GM19468 (cell line): Measurements from ENCODE around the gene IL6R.

Source experiments
- ATAC-seq: cut with Tn5 transposase; IDR thresholded peaks from one replicate; pipeline ENCODE4 v1.9.1; 2021; ENCODE audit warnings: mild to moderate bottlenecking, moderate library complexity, moderate number of reproducible peaks; ENCODE audit not compliant: unreplicated experiment; ENCODE audit errors: extremely low read depth

IL6R gene

DNA sequence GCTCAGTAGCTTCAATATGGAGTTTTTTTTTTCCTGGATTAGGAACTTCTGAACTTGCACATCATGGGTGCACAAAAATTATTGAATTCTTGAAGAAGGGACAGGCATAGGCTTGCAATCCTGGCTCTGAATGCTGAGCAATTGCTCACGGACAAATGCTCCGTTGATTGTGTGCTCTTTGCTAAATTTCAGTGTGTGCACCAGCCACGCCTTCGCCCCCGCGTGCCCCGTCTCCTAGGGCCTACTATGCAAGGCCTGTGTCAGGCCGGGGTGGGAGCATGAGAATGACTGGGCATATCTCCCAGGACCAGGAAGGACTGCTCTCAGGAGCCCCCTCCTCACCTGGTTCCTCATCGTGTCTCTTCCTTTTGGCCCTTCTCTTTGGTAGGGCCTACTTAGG lies 17.4 kb downstream of the IL6R start:
- no peak for ATAC-seq

DNA sequence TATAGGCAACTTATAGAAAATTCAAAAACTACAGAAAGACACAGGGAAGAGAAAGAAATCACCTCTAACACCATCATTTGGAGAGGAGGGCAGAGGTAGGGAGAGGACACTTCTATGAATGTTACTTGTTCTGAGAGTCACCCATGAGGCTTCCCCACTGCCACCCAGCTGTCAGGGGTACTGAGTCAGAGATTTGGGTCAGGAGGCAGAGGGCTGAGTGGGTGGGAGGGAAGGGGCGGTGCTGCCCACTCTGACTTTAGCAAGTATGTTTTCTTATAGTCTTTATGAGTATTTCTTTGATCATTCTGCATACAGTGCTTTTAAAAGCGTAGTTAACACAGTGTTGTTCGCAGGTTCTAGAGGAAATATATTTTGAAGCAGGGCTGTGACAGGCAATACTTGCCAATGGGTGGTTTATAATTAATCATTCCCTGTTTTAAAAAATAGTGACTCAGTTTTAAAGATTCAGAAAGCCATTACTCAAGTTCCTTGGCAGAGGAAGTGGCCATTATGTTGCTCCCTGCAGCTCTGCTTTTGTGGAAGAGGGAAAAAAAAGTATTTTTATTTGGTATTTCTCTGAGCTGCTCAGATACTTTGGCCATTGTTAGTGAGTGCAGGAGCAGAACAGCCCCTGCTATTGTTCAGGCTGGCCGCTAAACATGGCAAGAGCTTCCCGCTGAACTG lies 18.3 kb downstream of the IL6R start:
- ATAC-seq = no peak

DNA sequence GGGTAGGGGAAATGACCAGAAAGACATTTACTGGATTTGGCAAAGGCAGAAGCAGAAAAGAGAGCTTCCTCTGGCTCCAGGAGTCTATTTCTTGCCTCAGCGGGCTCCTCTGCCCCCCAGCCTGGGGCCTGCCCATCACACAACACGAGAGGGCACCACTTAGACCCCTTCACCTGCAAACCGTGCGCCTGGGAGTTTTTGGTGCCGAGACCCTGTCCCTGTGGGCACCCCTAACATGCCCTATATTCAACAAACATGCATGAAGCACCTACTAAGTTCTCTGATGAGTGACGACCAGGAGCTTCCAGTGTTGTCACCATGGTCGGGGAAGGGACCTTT lies 18.8 kb downstream of the IL6R start:
- ATAC-seq = no peak

DNA sequence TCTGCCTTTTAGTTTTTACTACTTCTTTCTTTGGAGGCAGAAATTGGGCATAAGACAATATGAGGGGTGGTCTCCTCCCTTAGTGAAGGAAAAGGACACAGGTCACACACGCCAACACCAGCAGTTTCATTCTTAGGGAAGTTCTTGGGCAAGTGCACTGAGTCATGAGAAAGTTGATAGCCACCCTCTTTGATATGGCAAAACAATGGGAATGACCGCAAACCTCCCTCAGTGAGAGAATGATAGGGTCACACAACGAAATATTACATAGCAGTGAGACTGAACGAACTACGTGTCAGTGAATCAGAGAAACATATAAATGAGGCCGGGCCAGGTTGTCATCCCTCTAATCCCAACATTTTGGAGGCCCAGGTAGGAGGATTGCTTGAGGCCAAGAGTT lies 20.0 kb downstream of the IL6R start:
- ATAC-seq = no peak

- no peak for ATAC-seq
Measured at GRCh38 chr1:154427173-154428139, 22.3 kb downstream of the IL6R start.

GRCh38 chr1:154429118-154429517 lies 24.0 kb downstream of the IL6R start:
- no peak for ATAC-seq

GRCh38 chr1:154429841-154430611 lies 24.9 kb downstream of the IL6R start:
- ATAC-seq = no peak

GRCh38 chr1:154430903-154431302 lies 25.8 kb downstream of the IL6R start:
- ATAC-seq = no peak

- ATAC-seq = no peak
Measured at GRCh38 chr1:154431586-154432373, 26.6 kb downstream of the IL6R start.

DNA sequence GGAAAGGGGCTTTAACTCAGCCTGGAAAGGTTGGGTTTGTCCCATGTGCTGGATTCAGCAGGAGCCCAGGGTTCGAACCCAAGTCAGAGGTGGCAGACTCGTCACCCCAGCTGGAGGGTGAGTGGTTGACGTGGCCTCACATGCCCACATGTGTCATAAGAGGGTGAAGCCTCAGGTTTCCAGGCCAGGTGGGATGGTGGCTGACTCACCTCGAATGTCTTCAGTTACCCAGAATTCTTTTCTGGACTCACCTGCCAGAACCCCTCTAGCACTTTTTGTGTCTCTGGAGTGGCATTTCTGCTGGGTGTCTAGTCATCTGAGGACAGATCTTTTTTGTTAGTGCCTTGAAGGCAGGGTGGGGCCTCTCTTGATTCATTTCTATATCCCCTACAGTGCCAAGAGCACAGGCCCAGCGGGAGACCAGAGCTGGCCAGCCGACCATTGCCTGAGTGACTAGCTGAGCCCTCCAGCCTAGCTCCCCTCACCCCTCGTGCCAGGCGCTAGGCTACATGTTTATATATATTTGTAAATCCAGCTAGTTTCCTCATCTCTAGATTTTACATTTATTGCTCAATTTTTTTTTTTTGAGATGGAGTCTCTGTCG lies 28.1 kb downstream of the IL6R start:
- ATAC-seq = no peak

GRCh38 chr1:154434346-154435085 lies 29.4 kb downstream of the IL6R start:
- ATAC-seq = no peak

DNA sequence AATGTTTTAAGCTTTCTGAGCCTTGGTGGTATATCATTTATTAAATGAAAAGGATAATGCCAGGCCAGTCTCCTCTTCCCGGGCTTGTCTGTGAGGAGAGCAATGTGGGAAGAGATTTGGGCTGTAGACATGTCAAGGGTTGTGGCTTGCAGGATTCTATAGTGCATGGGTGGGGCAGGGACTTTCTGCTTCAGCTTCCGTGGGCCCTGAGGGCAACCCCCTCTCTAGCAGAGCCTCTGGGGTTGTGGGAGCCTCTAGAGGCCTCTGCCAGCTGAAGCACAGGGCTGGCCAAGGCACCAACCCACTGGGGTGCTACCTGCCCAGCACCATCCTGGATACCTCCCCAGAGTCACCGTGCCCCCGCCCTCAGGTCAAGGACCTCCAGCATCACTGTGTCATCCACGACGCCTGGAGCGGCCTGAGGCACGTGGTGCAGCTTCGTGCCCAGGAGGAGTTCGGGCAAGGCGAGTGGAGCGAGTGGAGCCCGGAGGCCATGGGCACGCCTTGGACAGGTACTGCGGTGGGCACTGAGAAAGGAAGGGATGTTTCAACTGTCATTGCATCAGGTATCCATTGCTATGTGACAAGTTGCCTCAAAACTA lies 30.6 kb downstream of the IL6R start:
- no peak for ATAC-seq

DNA sequence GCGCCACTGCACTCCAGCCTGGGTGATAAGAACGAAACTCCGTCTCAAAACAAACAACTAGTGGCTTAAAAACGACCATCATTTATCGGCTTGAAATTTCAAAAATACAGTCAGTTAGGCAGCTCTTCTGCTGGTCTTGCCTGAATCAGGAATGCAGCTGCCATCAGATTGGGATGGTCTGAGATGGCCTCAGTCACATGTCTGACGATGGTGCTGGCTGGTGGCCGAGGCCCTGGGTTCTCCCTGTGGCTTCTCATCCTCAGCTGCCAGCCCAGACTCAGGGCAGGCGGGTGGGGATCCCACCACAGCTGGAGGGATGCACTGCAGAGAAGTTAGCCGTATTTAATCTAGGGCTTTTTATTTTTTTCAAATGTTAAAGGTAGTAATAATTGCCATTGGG lies 31.3 kb downstream of the IL6R start:
- ATAC-seq = no peak

DNA sequence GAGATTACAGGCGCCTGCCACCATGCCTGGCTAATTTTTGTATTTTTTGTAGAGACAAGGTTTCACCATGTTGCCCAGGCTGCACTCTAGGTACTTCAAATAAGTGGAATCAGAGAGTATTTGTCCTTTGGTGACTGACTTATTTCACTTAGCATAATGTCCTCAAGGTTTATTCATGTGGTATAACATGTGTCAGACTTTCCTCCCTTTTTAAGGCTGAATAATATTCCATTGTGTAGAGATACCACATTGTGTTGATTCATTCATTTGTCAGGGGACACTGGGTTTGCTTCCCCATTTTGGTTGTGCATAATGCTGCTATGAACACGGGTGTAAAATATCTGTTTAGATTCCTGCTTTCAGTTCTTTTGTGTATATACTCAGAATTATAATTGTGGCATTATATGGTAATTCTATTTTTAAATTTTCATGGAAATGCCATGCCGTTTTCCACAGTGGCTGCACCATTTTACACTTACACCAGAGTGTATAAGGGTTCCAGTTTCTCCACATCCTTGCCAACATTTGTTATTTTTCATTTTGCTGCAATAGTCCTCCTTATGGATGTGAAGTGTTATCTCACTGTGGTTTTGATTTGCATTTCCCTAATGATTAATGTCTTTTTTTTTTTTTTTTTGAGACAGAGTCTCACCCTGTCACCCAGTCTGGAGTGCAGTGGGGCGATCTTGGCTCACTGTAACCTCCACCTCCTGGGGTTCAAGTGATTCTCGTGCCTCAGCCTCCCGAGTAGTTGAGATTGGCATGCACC lies 35.1 kb downstream of the IL6R start:
- no peak for ATAC-seq

DNA sequence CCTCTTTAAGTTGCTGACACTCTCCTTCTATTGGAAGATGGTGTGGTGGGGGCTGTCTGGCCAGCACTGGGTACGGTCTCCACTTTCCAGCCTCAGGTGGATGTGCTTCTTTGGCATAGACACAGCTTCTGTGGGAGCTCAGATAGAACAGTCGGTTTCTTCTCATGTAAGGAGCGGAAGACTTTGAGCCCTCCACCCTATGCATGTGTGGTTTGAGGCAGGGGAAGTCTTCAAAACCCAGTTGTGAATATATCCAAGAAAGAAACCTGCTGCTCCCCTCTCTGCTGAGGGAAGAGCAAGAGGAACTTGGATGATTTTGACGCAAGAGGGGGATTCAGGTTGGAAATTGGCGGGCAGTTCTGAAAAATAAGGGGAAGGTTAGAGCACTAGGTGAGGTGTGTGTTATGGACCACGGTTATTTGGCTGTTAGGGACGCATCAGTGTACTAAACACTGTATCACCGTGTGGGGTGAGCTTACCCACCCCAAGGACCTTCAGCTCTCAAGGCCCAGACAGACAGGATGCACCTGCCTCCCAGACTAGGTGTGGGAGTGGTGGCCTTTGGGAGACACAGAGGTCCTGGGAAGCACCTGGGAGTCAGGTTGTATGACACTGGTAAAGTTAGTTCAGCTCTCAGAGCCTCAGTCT lies 36.2 kb downstream of the IL6R start:
- ATAC-seq = no peak

- no peak for ATAC-seq
Measured at GRCh38 chr1:154442006-154442740, 37.0 kb downstream of the IL6R start.
